Measurements from ENCODE around the gene AZIN2.

DNA sequence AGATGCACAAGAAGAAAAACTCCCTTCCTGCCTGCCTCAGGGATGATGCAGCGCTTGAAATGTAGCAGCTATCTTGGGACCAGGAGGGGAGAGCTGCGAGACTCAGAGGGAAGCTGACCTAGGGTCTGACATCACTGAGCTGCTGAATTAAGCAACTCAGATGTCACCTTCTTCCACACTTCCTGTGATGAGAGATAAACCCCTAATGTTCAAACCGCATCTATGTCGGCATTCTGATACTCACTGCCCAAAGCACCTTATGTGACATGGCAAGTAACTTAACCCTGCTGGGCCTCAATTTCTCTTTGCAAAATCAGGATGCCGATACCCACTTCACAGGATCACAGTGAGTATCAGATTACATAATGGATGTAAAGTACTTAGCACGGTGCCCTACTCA, 35.1 kb upstream of the AZIN2 start:
- TF ChIP-seq EZH2 (IDR thresholded peaks at IDR 0.05; ENCODE audit: low read depth), result no peak
- TF ChIP-seq, protein P1, sequence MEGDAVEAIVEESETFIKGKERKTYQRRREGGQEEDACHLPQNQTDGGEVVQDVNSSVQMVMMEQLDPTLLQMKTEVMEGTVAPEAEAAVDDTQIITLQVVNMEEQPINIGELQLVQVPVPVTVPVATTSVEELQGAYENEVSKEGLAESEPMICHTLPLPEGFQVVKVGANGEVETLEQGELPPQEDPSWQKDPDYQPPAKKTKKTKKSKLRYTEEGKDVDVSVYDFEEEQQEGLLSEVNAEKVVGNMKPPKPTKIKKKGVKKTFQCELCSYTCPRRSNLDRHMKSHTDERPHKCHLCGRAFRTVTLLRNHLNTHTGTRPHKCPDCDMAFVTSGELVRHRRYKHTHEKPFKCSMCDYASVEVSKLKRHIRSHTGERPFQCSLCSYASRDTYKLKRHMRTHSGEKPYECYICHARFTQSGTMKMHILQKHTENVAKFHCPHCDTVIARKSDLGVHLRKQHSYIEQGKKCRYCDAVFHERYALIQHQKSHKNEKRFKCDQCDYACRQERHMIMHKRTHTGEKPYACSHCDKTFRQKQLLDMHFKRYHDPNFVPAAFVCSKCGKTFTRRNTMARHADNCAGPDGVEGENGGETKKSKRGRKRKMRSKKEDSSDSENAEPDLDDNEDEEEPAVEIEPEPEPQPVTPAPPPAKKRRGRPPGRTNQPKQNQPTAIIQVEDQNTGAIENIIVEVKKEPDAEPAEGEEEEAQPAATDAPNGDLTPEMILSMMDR (conservative IDR thresholded peaks at IDR 0.05), result no peak

Measured in PC-9 (cell line).